ENCODE data around the gene ZNF71. TPM values are rescaled to one million over a fixed set of nuclear protein-coding genes. Genes with fewer than 3 reads are reported as not detected.
"Not testable (repeated sequence)": the region's sequence is repeated elsewhere in the genome, so short reads cannot be mapped to it uniquely, and the experiment has no call there.

Gene ZNF71
- total RNA-seq, 1 donor from 2014 or later = 6.7 TPM

DNA sequence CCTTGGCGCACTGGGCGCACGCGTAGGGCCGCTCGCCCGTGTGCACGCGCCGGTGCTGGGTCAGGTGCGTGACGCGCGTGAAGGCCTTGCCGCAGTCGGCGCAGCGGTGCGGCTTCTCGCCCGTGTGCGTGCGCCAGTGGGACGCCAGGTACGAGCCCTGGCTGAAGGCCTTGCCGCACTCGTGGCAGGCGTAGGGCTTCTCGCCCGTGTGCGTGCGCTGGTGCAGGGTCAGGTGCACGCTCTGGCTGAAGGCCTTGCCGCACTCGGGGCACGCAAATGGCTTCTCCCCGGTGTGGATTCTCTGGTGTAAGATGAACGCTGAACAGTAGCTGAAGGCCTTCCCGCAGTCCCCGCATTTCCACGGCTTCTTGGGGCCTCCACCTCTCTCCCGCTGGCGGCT is 69.4 kb downstream of the ZNF71 start:
- TF ChIP-seq, protein P1, sequence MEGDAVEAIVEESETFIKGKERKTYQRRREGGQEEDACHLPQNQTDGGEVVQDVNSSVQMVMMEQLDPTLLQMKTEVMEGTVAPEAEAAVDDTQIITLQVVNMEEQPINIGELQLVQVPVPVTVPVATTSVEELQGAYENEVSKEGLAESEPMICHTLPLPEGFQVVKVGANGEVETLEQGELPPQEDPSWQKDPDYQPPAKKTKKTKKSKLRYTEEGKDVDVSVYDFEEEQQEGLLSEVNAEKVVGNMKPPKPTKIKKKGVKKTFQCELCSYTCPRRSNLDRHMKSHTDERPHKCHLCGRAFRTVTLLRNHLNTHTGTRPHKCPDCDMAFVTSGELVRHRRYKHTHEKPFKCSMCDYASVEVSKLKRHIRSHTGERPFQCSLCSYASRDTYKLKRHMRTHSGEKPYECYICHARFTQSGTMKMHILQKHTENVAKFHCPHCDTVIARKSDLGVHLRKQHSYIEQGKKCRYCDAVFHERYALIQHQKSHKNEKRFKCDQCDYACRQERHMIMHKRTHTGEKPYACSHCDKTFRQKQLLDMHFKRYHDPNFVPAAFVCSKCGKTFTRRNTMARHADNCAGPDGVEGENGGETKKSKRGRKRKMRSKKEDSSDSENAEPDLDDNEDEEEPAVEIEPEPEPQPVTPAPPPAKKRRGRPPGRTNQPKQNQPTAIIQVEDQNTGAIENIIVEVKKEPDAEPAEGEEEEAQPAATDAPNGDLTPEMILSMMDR (conservative IDR thresholded peaks at IDR 0.05; ENCODE audit: low read depth, low read length) = no peak
- H3K4me3 ChIP-seq (ENCODE audit: low read depth, low read length) = no peak overlapping the region
- DNase-seq (ENCODE audit: low read depth) = no peak

DNA sequence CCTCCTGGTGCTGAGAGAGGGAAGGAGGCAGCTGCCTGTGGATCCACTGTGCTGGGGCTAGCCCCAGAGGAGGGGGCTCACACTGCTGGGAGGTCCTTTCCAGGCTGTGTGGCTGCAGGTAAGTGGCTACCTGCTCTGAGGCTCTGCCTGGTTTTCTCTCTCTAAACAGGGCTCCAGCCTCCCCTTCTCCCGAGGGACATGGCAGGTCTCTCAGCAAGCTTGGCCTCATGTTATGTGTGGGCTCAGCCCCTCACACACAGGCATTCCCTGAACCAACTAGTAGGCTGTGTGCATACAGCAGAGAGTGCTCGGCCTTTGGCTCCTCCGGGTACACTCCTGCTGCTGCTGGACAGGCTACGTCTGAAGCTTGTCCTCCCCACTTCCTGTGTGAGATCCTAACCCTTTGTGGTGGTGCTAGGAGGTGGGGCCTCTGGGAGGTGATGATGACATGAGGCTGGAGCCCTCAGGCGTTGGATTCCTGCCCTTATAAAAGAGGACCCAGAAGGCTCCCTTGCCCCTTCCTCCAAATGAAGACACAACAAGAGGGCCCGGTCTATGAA is 72.3 kb downstream of the ZNF71 start:
- no peak overlapping the region for H3K4me3 ChIP-seq (ENCODE audit: low read depth, low read length)
- DNase-seq (ENCODE audit: low read depth) = no peak
- TF ChIP-seq, protein P1 (conservative IDR thresholded peaks at IDR 0.05; ENCODE audit: low read depth, low read length) = no peak

DNA sequence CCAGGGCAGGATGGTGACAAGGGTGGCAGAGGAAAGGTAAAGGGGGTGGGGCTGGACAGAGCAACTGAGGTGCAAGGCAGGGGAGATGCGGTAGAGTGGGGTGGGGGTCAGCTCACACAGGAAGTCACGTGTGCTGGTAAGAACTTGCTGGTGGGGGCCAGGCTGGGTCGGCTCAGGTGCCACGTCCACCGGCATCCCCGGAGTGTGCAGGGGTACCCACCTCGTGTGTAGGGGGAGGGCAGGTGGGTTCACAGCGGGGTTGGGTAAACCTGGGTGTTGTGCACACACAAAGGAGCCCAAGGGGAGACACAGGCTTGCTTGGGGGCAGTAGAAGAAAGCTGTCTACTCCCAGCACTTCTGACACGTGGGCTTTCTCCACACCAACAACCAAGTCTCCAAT is 73.6 kb downstream of the ZNF71 start:
- TF ChIP-seq, protein P1 (conservative IDR thresholded peaks at IDR 0.05; ENCODE audit: low read depth, low read length) = no peak
- no peak for DNase-seq (ENCODE audit: low read depth)
- H3K4me3 ChIP-seq (ENCODE audit: low read depth, low read length) = no peak overlapping the region

DNA sequence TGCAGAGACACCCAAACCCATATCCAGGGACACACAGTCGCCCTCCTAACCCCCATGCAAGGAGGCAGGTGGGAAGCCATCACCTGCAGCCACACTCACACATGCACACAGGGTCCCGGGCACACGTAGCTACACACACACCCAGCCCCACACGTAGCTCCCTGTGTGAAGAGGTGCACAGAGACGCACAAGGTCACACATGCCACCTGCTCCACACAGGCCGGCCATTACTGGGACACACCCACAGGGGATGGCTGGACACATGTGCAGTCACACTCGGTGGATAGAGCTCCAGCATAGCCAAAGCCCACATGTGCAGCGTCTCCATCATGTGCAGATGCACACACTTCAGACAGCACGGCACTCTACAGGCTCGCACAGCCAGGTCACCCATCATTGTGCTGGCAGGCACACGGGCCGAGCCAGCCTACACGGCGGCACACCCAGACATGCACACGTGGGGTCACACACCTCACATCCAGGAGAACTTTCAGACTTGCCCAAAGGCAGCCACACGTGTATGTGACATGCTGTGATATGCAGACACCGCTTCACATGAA is 75.4 kb downstream of the ZNF71 start:
- DNase-seq (ENCODE audit: low read depth) = no peak
- no peak overlapping the region for H3K4me3 ChIP-seq (ENCODE audit: low read depth, low read length)
- TF ChIP-seq, protein P1 (conservative IDR thresholded peaks at IDR 0.05; ENCODE audit: low read depth, low read length) = no peak

DNA sequence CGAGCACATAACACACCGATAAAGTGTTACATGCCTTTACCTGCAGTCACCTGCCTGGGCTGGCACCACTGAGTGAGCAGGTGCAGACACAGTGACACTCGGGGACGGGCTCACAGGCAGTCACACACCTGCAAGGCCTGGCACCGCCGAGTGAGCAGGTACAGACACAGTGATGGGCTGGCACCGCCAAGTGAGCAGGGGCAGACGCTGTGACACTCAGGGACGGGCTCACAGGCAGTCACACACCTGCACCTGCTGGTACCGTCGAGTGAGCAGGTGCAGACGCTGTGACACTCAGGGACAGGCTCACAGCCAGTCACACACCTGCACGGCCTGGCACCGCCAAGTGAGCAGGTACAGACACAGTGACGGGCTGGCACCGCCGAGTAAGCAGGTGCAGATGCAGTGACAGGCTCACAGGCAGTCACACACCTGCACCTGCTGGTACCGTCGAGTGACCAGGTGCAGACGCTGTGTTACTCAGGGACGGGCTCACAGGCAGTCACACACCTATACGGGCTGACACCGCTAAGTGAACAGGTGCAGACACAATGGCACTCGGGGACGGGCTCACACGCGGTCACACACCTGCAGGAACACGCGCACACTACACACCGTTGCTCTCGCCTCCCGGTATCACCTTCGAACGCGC is 76.0 kb downstream of the ZNF71 start:
- TF ChIP-seq, protein P1 (conservative IDR thresholded peaks at IDR 0.05; ENCODE audit: low read depth, low read length) = no peak
- no peak for DNase-seq (ENCODE audit: low read depth)
- H3K4me3 ChIP-seq (ENCODE audit: low read depth, low read length) = peak overlapping the region; percentile 42

DNA sequence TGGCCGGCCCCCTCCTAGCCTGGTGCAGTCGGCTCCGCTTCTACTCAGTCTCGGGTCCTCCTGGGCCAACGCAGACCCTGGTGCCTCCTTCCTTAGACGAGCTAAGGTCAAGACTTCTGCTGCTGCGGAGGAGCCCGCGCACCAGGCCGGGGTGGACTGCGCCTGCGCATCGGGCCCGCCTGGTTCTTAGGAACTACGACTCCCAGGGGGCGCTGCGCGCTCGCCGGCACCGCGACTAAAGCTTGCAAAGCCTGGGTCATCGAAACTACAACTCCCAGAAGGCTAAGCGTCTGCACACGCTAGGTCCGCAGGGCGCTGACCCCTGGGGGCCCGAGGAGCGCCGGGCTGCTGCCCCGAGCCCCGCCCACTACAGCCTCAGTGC is 76.5 kb downstream of the ZNF71 start, which contains the start of gene ZNF835:
Gene ZNF835 (minus strand): TSS at position 145 of the 382 bp plus-strand sequence. CDS start 6,559 bp downstream, outside the sequence.
- peak within 1 kb of the TSS; percentile 42 for H3K4me3 ChIP-seq (ENCODE audit: low read depth, low read length)
- TF ChIP-seq, protein P1 (conservative IDR thresholded peaks at IDR 0.05; ENCODE audit: low read depth, low read length) = no peak
- no peak for DNase-seq (ENCODE audit: low read depth)

DNA sequence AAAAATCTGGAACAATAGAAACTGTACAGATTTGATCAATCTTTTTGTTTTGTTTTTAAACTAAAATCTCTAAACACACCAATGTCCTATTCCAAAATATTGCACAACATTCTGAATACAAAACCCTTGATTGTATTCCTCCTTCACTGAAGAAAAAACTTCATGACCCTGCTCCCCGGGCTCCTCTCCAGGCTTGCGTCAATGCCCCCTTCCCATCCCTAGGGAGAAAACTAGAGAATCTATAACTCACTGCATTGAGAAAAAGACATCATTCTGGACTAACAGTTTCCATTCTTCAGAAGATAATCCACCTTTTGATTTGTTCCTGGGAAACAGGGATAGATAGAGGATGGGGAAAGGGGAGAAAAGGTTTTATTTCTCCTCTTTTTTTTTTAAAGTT is 77.5 kb downstream of the ZNF71 start:
- not testable (repeated sequence) for DNase-seq (ENCODE audit: low read depth); H3K4me3 ChIP-seq (ENCODE audit: low read depth, low read length)

Other genes with a start within 250 kb of the ZNF71 start
- 1.6 and 2.5 TPM in 2 replicates for gene ZNF582, start 201.8 kb upstream of the ZNF71 start, total RNA-seq
- 0.75 and 2.7 TPM in 2 replicates for gene ZNF583, start 191.0 kb upstream of the ZNF71 start, total RNA-seq
- gene ZNF667, start 118.0 kb upstream of the ZNF71 start, total RNA-seq = 3.0 and 6.1 TPM in 2 replicates
- 0.69 and 1.0 TPM in 2 replicates for gene ZNF471, start 87.4 kb upstream of the ZNF71 start, total RNA-seq
- 7.9 and 12.2 TPM in 2 replicates for gene ZFP28, start 56.4 kb upstream of the ZNF71 start, total RNA-seq
- 1.2 and 3.1 TPM in 2 replicates for gene ZNF470, start 27.8 kb upstream of the ZNF71 start, total RNA-seq
- gene SMIM17, start 47.9 kb downstream of the ZNF71 start, total RNA-seq = 0.07 TPM in 1 of 2 replicates, not detected in the other
- 2.4 and 4.6 TPM in 2 replicates for gene ZNF835, start 76.5 kb downstream of the ZNF71 start, total RNA-seq
- gene PEG3, start 245.4 kb downstream of the ZNF71 start, total RNA-seq = 2.8 and 9.5 TPM in 2 replicates
- gene ZIM2, start 245.4 kb downstream of the ZNF71 start, total RNA-seq = not detected in 2 replicates